SKM-1 (cell line): ENCODE measurements around the gene LGI4.

ENCODE experiments used
- DNase-seq: peaks from one replicate; lab custom pipeline; 2025; ENCODE audit not compliant: unreplicated experiment; lab: John Stamatoyannopoulos, UW

LGI4 gene

GRCh38 chr19:35088131-35088913 is 46.5 kb downstream of the LGI4 start:
- no peak for DNase-seq

GRCh38 chr19:35087393-35087792 is 47.5 kb downstream of the LGI4 start:
- DNase-seq, result no peak

- no peak for DNase-seq
Measured at GRCh38 chr19:35086455-35086854, 48.4 kb downstream of the LGI4 start.

GRCh38 chr19:35085947-35086346 is 48.9 kb downstream of the LGI4 start:
- DNase-seq, result no peak

- DNase-seq, result no peak
Measured at GRCh38 chr19:35084509-35084762, 50.4 kb downstream of the LGI4 start.

- no peak for DNase-seq
Measured at GRCh38 chr19:35083691-35084508, 51.0 kb downstream of the LGI4 start.

- DNase-seq, result no peak
Measured at GRCh38 chr19:35081201-35081600, 53.7 kb downstream of the LGI4 start.

GRCh38 chr19:35080613-35081170 is 54.2 kb downstream of the LGI4 start:
- no peak for DNase-seq

- no peak for DNase-seq
Measured at GRCh38 chr19:35079826-35080225, 55.0 kb downstream of the LGI4 start.

- DNase-seq, result no peak
Measured at GRCh38 chr19:35077411-35078223, 57.2 kb downstream of the LGI4 start.

- no peak for DNase-seq
Measured at GRCh38 chr19:35076657-35077056, 58.2 kb downstream of the LGI4 start.

GRCh38 chr19:35076026-35076370 is 58.9 kb downstream of the LGI4 start:
- DNase-seq, result no peak

- DNase-seq, result no peak
Measured at GRCh38 chr19:35075202-35076025, 59.4 kb downstream of the LGI4 start.
